Rectal smooth muscle tissue (tissue), 1 donor: ENCODE results near the gene DOCK3.

ENCODE experiments used
- H3K27ac ChIP-seq: one replicate; pipeline ENCODE4 v1.7.0; 2013; ENCODE audit warnings: low read depth, low read length, inconsistent platforms
- H3K27me3 ChIP-seq: one replicate; pipeline ENCODE4 v1.7.0; 2013; ENCODE audit warnings: low read length; ENCODE audit not compliant: control insufficient read depth, insufficient read depth
- H3K36me3 ChIP-seq: one replicate; pipeline ENCODE4 v1.7.0; 2013; ENCODE audit warnings: low read length; ENCODE audit not compliant: control insufficient read depth, insufficient read depth
- H3K4me1 ChIP-seq: one replicate; pipeline ENCODE4 v1.7.0; 2013; ENCODE audit warnings: low read length; ENCODE audit not compliant: control insufficient read depth, insufficient read depth
- H3K4me3 ChIP-seq: one replicate; pipeline ENCODE4 v1.7.0; 2013; ENCODE audit warnings: low read length
- H3K9ac ChIP-seq: one replicate; pipeline ENCODE4 v1.7.0; 2013; ENCODE audit warnings: low read length

DOCK3 gene

DNA sequence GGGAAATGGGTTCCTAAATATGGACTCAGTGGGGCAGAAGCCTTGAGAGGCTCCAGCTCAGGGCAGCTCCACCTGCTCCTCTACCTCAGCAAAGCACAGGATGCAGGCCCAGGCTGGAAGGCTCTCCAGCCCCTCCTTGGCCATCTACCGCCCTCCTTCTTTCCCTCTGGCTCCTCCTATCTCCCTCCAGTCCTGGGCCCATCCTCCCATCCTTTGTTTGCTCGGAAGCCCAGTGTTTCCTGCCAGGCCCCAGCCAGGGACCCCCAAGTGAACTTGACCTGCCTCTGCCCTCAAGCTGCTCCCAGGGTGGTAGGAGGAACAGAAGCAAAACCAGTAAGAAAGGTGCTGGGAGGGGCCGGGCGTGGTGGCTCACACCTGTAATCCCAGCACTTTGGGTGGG, 37.7 kb upstream of the DOCK3 start:
- no peak overlapping the region for H3K9ac ChIP-seq
- H3K36me3 ChIP-seq, result peaks cover 6% of the 10 kb centered on the region
- H3K4me1 ChIP-seq, result no peaks in the 10 kb centered on the region
- H3K27ac ChIP-seq, result no peak overlapping the region
- H3K4me3 ChIP-seq, result no peak overlapping the region
- no peaks in the 10 kb centered on the region for H3K27me3 ChIP-seq

DNA sequence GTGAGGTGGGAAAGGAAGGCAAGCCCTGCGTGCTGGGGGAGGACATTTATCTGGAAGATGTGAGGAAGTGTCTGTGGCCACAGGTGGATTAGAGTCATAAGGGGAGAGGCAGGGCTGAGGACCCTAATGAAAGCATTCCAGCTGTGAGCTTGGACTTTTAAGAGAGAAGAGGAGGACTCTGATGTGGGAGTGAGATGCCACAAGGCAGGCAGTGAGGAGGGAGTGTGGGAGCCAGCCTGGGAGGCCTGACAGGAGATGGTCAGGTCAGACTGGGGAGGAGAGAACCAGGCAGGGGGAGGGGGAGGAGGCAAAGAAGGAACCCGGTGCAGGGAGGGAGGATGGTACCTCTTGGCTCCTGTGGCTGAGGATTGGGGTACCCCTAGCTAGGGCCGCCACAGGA, 36.8 kb upstream of the DOCK3 start:
- no peak overlapping the region for H3K9ac ChIP-seq
- H3K36me3 ChIP-seq, result peaks cover 8% of the 10 kb centered on the region
- no peak overlapping the region for H3K27ac ChIP-seq
- no peaks in the 10 kb centered on the region for H3K27me3 ChIP-seq
- H3K4me1 ChIP-seq, result no peaks in the 10 kb centered on the region
- H3K4me3 ChIP-seq, result no peak overlapping the region

DNA sequence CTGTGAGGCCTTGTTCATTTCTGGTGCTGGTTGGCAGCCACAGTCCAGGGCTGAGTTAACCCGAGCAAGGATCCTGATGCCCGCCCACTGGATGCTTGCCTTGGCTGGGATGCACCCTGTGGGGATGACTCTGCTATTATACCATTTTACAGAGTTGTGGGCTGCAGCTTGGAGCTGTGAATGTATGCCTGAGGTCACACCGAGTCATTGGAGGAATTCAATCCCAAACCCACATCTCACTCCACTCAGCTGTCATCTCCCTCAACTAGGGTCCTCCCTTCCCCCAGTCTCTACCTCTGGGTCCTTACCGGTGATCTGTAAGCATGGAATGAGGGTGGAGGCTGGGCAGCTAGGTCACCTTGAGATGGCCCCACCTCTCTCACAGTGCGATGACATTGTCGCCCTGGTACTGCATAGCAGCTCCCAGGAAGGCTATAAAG, 35.7 kb upstream of the DOCK3 start:
- Histone ChIP-seq H3K27ac (no peak overlapping the region), H3K4me1 (no peaks in the 10 kb centered on the region), H3K9ac (no peak overlapping the region), H3K27me3 (no peaks in the 10 kb centered on the region), H3K4me3 (no peak overlapping the region), H3K36me3 (peaks cover 10% of the 10 kb centered on the region)

DNA sequence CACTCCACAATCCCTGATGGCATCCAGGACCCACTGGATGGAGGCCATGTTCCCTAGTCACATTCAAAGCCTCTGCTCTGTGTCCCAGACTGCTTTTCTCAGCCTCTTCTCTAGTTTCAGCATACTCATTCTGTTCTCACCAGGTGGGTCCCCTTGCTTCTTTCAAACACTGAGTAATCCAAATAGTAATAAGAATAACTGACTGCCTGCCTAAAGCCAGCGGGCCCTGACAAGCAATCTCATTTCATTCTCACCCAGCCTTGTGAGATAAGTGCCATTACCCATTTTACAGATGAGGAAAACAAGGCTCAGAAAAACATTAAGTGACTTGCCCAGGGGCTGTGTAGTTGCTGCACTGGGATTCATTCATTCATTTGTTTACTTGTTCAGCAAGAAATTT, 32.3 kb upstream of the DOCK3 start:
- Histone ChIP-seq H3K4me3 (no peak overlapping the region), H3K27me3 (no peaks in the 10 kb centered on the region), H3K9ac (no peak overlapping the region), H3K27ac (no peak overlapping the region), H3K36me3 (peaks cover 15% of the 10 kb centered on the region), H3K4me1 (no peaks in the 10 kb centered on the region)

DNA sequence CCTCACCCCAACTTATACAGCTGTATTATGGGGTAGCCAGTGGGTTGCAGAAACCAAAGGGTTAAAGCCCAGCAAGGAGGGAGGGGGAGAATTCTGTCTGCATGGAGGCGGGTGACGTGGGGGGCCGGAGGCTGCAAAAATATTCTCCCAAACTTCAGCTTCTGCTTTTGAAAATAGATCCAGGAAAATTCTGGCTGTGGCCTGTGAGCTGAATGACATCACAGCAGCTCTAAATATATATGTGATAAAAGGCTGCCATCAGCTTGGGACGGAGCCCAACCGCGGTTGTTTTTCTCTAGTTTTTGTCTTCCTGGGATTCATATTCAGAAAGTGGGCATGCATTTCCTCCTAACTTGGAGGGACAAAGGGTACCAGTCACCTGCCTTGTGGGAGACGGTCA, 30.2 kb upstream of the DOCK3 start:
- no peaks in the 10 kb centered on the region for H3K4me1 ChIP-seq
- no peak overlapping the region for H3K4me3 ChIP-seq
- H3K36me3 ChIP-seq, result peaks cover 20% of the 10 kb centered on the region
- H3K27me3 ChIP-seq, result no peaks in the 10 kb centered on the region
- no peak overlapping the region for H3K9ac ChIP-seq
- no peak overlapping the region for H3K27ac ChIP-seq

DNA sequence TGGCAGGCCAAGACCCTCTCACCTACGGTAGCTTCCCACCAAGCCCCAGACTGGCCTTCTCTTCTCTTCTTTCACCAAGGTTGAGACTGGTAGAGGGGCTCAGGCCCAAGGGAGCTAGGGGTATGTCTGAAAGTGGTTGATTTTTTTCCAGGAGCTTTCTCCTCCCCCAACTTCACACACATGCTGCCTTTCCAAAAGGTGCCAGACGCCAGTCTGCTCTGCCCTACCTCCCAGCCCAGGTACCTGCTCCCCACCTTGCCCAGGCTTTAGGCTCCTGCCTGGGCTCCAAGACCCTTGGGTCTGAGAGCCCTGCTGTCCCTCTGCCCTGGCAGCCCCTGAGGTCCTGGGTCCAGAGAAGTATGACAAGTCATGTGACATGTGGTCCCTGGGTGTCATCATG, 29.3 kb upstream of the DOCK3 start:
- Histone ChIP-seq H3K4me3 (no peak overlapping the region), H3K27me3 (no peaks in the 10 kb centered on the region), H3K27ac (no peak overlapping the region), H3K9ac (no peak overlapping the region), H3K4me1 (no peaks in the 10 kb centered on the region), H3K36me3 (peaks cover 20% of the 10 kb centered on the region)

DNA sequence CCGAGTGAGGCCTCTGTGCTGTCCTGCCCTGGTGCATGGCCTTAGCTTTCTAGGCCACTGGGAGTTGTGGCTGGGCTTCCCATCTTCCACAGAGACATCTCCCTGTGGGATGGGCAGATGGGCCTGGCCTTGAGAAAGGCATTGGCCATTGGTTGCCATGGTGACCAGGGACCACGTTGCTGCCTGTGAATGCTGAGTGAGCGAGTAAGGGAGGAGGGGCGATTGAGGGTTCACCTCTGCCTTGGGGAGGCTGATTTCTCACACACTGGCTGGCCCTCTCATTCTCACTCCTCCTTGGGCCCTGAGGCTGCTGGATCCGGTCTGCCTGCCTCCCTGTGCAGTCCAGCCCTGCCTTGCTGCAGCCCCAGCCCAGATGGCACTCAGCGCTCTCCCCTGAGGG, 26.4 kb upstream of the DOCK3 start:
- Histone ChIP-seq H3K4me3 (no peak overlapping the region), H3K27ac (no peak overlapping the region), H3K36me3 (peaks cover 10% of the 10 kb centered on the region), H3K4me1 (no peaks in the 10 kb centered on the region), H3K27me3 (no peaks in the 10 kb centered on the region), H3K9ac (no peak overlapping the region)

DNA sequence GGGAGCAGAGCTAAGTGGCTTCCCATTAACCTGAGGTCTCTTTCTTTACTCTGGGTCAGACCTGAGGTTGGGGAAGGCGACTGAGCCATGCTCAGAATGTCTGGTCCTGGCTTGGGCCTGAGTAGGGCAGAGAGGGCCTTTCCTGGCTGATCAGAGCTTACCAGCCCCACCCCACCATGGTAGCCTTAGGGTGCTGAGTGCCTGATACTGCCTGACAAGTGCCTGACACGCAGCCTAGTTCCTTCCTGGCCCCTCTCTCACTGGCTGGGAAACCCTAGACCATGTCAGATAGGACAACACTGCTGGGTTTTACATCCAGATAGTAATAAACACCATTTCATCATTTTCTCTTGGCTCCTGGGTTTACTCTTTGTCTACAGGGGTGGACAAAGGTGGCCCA, 25.8 kb upstream of the DOCK3 start:
- Histone ChIP-seq H3K4me3 (no peak overlapping the region), H3K27me3 (no peaks in the 10 kb centered on the region), H3K4me1 (no peaks in the 10 kb centered on the region), H3K36me3 (peaks cover 10% of the 10 kb centered on the region), H3K9ac (no peak overlapping the region), H3K27ac (no peak overlapping the region)

DNA sequence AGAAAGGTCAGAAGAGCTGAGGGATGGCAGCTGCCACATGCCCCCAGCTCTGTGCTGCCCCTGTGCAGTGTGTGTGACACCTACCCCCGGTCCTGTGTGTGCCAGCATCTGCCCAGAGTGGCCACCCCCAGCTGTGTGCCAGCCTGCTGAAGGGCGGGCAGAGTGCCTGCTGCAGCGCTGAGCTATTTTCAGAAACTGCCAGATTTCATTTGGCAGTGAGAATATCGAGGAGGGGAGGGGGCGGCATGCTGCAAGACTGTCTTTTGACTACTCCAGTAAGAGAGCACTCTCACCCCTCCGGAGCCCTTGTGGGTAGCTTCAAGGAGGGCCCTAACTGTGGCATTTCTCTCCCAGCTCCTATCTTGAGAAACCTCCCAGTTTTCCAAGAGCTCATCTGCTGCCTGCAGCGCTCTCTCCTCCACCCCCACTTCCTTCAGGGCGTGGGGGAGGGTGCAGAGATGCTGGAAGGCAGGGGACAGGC, 25.2 kb upstream of the DOCK3 start:
- H3K27ac ChIP-seq, result no peak overlapping the region
- H3K9ac ChIP-seq, result no peak overlapping the region
- H3K4me1 ChIP-seq, result no peaks in the 10 kb centered on the region

DNA sequence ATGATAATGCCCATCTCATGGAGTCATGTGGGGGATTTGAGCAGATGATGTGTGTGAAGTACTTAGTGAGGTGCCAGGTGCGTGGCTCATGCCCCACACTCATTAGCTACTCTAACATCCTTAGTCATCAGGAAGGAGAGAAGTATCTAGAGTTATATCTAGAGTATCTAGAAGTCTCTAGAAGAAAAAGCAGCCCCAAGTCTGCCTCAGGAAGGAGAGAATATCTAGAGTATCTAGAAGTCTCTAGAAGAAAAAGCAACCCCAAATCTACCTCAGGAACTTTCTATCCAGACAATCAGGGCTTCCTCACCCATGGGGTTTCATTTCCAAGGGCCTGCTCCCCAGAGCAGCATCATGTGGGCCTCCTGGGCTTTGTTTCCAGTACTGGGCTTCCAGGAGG, 24.7 kb upstream of the DOCK3 start:
- no peaks in the 10 kb centered on the region for H3K4me1 ChIP-seq
- no peaks in the 10 kb centered on the region for H3K27me3 ChIP-seq
- peaks cover 10% of the 10 kb centered on the region for H3K36me3 ChIP-seq
- no peak overlapping the region for H3K4me3 ChIP-seq
- no peak overlapping the region for H3K27ac ChIP-seq
- H3K9ac ChIP-seq, result no peak overlapping the region

More for the DNA sequence above, 25.2 kb upstream of the DOCK3 start:
- H3K4me3 ChIP-seq, result no peak overlapping the region
- no peaks in the 10 kb centered on the region for H3K27me3 ChIP-seq
- peaks cover 10% of the 10 kb centered on the region for H3K36me3 ChIP-seq

DNA sequence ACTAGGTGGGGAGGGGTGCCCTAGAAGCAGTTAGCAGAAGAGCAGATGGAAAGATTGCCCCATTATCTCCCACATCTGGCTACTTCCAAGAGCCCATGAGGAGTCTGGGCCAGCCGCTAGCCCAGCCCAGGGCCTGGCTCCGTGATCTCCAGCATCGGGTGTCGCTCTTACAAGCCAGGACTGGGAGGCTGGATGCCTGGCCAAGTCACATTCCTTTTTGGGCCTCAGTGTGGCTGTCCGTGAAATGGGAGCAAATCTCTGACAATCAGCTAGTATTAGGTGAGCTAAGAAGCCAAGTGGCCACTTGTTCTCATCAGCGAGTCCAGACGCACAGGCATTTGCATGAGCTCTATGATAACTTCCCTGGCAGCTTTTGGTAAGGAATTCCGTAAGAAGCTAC, 23.3 kb upstream of the DOCK3 start:
- H3K4me3 ChIP-seq, result no peak overlapping the region
- H3K27me3 ChIP-seq, result no peaks in the 10 kb centered on the region
- no peaks in the 10 kb centered on the region for H3K4me1 ChIP-seq
- no peak overlapping the region for H3K27ac ChIP-seq
- H3K36me3 ChIP-seq, result peaks cover 10% of the 10 kb centered on the region
- H3K9ac ChIP-seq, result no peak overlapping the region

DNA sequence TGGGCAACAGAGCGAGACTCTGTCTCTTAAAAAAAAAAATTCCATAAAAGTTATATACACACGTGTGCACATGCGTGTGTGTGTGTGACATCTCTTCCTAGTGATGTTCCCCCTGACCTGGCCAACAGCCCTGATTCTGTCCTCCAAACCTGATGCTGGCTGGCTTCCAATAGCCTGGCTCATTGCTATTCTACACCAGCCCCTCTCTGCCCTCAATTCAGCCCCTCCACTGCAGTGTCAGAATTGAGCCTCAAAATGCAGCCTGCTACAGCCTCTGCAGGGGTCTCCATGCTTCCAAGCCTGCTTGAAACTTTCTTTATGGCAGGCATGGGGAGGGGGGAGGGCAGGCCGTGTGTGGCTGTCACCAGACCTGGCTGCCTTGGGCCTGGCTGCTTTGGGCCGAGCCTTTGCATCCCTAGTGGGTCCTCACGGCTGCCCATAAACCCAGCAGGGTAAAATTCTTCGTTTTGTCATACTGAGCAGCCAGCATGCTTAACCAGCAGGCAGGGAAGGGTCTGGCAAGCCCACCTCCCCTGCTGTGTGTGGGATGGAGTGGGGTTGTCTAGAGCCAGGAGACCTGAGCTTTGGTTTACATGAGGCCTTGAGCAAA, 22.7 kb upstream of the DOCK3 start:
- Histone ChIP-seq H3K27me3 (no peaks in the 10 kb centered on the region), H3K36me3 (peaks cover 8% of the 10 kb centered on the region), H3K4me1 (no peaks in the 10 kb centered on the region), H3K9ac (no peak overlapping the region), H3K4me3 (no peak overlapping the region), H3K27ac (no peak overlapping the region)

DNA sequence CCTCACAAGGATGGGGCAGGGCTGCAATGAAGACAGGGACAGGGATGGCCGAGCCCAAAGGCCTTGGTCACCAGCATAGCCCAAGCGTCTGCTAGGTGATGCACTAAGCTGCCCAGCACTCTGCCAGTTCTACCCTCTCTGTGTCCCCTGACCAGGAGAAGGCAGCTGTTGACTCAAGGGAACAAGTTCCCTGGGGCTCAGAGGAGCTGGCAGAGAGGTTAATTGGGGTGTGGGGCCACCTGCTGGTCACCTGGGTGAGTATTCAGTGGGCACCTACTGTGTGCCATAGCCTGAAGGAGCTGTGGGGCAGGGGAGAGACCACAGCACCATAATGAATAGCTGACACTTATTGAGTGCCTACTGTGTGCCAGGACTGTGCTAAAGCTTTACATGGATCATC, 22.0 kb upstream of the DOCK3 start:
- H3K4me1 ChIP-seq, result no peaks in the 10 kb centered on the region

More for the DNA sequence above, 22.0 kb upstream of the DOCK3 start:
- H3K36me3 ChIP-seq, result peaks cover 1% of the 10 kb centered on the region
- no peak overlapping the region for H3K27ac ChIP-seq
- H3K9ac ChIP-seq, result no peak overlapping the region
- no peaks in the 10 kb centered on the region for H3K27me3 ChIP-seq
- no peak overlapping the region for H3K4me3 ChIP-seq
